Vagina (tissue), 2 donors: ENCODE data around the gene SLC5A1. TPM values are rescaled to one million over a fixed set of nuclear protein-coding genes. Genes with fewer than 3 reads are reported as not detected.
"Not testable (repeated sequence)": the region's sequence is repeated elsewhere in the genome, so short reads cannot be mapped to it uniquely, and the experiment has no call there.

ENCODE experiments used
- DNase-seq, 2 donors: peaks; one replicate each; pipeline ENCODE4 v3.0.0-alpha.2; 2017; ENCODE audit errors: extremely low spot score in 2 of 2
- H3K27ac ChIP-seq: fragments of 200-600 bp; sonication (generic); one replicate; pipeline ENCODE4 v1.5.1; 2019
- H3K27me3 ChIP-seq: fragments of 200-600 bp; sonication (generic); one replicate; pipeline ENCODE4 v1.5.1; 2019
- H3K36me3 ChIP-seq, 2 donors: fragments of 200-600 bp; sonication (generic); one replicate each; pipeline ENCODE4 v1.5.1; 2017 to 2019
- H3K4me1 ChIP-seq: fragments of 200-600 bp; sonication (generic); one replicate; pipeline ENCODE4 v1.5.1; 2019
- H3K4me3 ChIP-seq, 2 donors: fragments of 200-600 bp; sonication (generic); 1 replicate in 1 of 2; 2 replicates in 1 of 2; pipeline ENCODE4 v1.5.1; 2016 to 2019
- H3K9me3 ChIP-seq: fragments of 200-600 bp; sonication (generic); one replicate; pipeline ENCODE4 v1.5.1; 2019
- POLR2A ChIP-seq, 2 donors: fragments of 450-650 bp; IDR thresholded peaks; one replicate each; pipeline ENCODE4 v1.6.1; 2017; ENCODE audit warnings: antibody characterized with exemption in 2 of 2, mild to moderate bottlenecking in 2 of 2, moderate library complexity in 2 of 2
- POLR2AphosphoS5 ChIP-seq, 2 donors: sonication (generic); formaldehyde crosslinking; IDR thresholded peaks; one replicate each; pipeline ENCODE4 v1.9.0; 2017; ENCODE audit warnings: antibody characterized with exemption in 2 of 2, mild to moderate bottlenecking in 2 of 2, low read depth in 1 of 2; ENCODE audit not compliant: insufficient read depth in 1 of 2
- intact Hi-C: fragments of 100-400 bp; cut with DNase I; formaldehyde crosslinking; loops from one replicate; pipeline ENCODE4 v1.15.1; 2023
- total RNA-seq: library from RNA; depleted of rRNA; stranded (reverse); fragments of >200 nt; gene quantifications from one replicate; pipeline ENCODE4 v1.2.3, GENCODE V29; 2016
- TF ChIP-seq, protein P1 (sequence below), 3 experiments: fragments of 450-650 bp in 2 of 3; fragments of 200-600 bp in 1 of 3; sonication (generic) in 1 of 3; IDR thresholded peaks; one replicate each; pipeline ENCODE4 v1.5.1; 2017 to 2019; ENCODE audit warnings: antibody characterized with exemption in 3 of 3, mild to moderate bottlenecking in 2 of 3, moderate library complexity in 2 of 3

Gene SLC5A1
- total RNA-seq, 1 donor from 2014 or later: 5.6 TPM

DNA sequence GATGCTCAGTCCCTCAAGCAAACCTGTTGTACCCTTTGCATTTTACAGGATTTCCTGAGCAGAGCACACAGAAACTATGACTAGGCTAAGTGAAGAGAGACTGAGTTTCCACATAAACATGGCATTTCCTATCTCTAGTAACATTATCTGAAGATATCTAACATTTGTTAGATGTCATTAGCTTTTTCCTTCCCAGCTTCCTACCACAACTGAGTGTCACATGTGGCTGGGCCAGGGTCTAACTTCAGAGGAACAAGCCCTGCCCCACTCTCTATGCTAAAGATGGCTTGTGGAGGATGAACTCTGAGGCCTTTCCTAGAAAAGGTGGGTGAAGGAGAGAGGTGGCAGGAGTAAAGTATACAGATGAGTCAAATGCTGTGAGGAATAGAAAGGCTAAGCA lies 99.5 kb downstream of the SLC5A1 start:
- no peaks in the 10 kb centered on the region for H3K36me3 ChIP-seq
- no peaks in the 10 kb centered on the region for H3K9me3 ChIP-seq
- DNase-seq: no peak
- no peak overlapping the region for H3K4me3 ChIP-seq
- no peaks in the 10 kb centered on the region for H3K4me1 ChIP-seq
- intact Hi-C loops: no loop called here
- no peaks in the 10 kb centered on the region for H3K27me3 ChIP-seq
- H3K27ac ChIP-seq: no peak overlapping the region
- TF ChIP-seq POLR2A (IDR thresholded peaks at IDR 0.05) (no peak), POLR2AphosphoS5 (IDR thresholded peaks at IDR 0.05; ENCODE audit: insufficient read depth in 1 of 2, low read depth in 1 of 2) (no peak)
- TF ChIP-seq, protein P1, sequence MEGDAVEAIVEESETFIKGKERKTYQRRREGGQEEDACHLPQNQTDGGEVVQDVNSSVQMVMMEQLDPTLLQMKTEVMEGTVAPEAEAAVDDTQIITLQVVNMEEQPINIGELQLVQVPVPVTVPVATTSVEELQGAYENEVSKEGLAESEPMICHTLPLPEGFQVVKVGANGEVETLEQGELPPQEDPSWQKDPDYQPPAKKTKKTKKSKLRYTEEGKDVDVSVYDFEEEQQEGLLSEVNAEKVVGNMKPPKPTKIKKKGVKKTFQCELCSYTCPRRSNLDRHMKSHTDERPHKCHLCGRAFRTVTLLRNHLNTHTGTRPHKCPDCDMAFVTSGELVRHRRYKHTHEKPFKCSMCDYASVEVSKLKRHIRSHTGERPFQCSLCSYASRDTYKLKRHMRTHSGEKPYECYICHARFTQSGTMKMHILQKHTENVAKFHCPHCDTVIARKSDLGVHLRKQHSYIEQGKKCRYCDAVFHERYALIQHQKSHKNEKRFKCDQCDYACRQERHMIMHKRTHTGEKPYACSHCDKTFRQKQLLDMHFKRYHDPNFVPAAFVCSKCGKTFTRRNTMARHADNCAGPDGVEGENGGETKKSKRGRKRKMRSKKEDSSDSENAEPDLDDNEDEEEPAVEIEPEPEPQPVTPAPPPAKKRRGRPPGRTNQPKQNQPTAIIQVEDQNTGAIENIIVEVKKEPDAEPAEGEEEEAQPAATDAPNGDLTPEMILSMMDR (IDR thresholded peaks at IDR 0.05): no peak

DNA sequence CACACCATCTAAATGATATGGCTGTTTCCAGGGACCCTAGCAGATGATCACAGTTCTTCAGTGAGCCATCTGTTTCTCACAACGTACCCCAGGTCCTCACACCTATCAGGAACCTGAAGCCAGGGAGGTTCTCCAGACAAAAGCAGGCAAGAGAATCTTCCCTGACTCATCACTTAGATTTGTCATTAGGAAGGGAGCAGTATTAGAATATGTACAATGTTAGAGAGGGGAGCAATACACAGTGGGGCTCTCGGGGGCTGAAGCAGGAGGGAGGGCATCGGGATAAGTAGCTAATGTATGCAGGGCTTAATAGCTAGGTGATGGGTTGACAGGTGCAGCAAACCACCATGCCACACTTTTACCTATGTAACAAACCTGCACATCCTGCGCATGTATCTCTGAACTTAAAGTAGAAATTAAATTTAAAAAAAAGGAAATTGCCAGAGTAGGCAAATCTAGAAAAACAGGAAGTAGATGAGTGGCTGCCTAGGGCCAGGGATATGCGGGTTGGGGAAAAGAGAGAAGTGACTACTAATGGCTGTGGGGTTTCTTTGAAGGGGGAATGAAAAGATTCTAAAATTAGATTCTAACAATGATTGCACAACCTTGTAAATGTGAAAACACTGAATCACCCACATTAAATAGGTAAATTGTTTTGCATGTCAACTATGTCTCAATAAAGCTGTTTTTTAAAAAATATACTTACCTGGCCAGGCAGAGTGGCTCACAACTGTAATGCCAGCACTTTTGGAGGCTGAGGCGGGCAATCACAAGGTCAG lies 101.6 kb downstream of the SLC5A1 start:
- no peaks in the 10 kb centered on the region for H3K4me1 ChIP-seq
- intact Hi-C loops: no loop called here
- TF ChIP-seq POLR2A (IDR thresholded peaks at IDR 0.05) (no peak), POLR2AphosphoS5 (IDR thresholded peaks at IDR 0.05; ENCODE audit: insufficient read depth in 1 of 2, low read depth in 1 of 2) (no peak)
- H3K27ac ChIP-seq: no peak overlapping the region
- H3K4me3 ChIP-seq: no peak overlapping the region
- H3K36me3 ChIP-seq: no peaks in the 10 kb centered on the region
- no peaks in the 10 kb centered on the region for H3K27me3 ChIP-seq
- H3K9me3 ChIP-seq: no peaks in the 10 kb centered on the region
- DNase-seq: peak in 1 of 2 donors; percentile 77

DNA sequence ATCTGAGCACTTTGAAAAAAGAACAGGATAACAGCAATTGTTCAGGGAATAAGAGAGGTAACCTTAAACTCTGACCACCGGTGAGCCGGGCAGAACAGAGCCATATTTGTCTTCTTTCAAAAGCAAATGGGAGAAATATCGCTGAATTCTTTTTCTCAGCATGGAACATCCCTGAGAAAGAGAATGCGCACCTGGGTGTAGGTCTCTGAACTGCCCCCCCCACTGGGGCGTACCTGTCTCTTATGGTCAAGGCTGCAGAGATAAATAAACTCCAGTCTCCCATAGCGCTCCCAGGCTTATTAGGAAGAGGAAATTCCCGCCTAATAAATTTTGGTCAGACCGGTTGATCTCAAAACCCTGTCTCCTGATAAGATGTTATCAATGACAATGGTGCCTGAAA lies 104.1 kb downstream of the SLC5A1 start:
- H3K4me1 ChIP-seq, intact Hi-C loops, DNase-seq, H3K9me3 ChIP-seq, H3K27ac ChIP-seq, H3K4me3 ChIP-seq, H3K27me3 ChIP-seq, H3K36me3 ChIP-seq: not testable (repeated sequence)

DNA sequence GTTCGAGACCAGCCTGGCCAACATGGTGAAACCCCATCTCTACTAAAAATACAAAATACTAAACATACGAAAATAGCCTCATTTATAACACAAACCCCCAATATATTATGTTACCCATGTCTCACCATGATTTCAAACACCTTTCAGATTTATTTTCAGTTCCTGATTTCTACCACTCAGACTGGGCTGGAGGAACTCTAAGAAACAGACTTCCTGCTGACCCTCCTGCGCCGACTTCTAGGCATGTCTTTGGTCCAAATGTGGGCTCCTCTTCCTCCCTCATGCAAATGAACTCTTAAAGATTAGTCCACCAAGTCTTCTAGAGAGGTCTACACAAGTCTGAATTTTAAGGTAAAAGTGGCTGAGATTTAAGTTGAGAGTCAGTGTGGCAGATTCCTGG lies 105.3 kb downstream of the SLC5A1 start:
- H3K4me3 ChIP-seq, intact Hi-C loops, H3K27ac ChIP-seq, H3K4me1 ChIP-seq, H3K36me3 ChIP-seq, DNase-seq, H3K27me3 ChIP-seq, H3K9me3 ChIP-seq: not testable (repeated sequence)

DNA sequence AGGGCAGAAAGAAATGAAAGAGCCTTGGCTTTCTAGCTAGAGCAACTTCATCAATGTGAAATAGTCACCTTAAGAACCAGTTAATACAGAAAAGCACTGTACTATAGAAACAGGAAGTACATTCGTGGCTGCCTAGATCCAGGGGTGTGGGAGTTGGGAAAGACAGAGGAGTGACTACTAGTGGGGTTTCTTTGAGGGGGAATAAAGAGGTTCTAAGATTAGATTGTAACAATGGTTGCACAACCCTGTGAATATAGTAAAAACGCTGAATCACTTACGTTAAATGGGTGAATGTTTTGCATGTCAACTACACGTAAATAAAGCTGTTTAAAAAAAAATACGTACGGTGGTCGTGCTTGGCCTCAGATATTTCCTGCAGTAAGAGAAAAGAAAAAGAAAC lies 107.6 kb downstream of the SLC5A1 start:
- H3K27me3 ChIP-seq, H3K36me3 ChIP-seq, H3K9me3 ChIP-seq, H3K27ac ChIP-seq, H3K4me3 ChIP-seq, H3K4me1 ChIP-seq, intact Hi-C loops: not testable (repeated sequence)
- peak in 1 of 2 donors; percentile 20 for DNase-seq

DNA sequence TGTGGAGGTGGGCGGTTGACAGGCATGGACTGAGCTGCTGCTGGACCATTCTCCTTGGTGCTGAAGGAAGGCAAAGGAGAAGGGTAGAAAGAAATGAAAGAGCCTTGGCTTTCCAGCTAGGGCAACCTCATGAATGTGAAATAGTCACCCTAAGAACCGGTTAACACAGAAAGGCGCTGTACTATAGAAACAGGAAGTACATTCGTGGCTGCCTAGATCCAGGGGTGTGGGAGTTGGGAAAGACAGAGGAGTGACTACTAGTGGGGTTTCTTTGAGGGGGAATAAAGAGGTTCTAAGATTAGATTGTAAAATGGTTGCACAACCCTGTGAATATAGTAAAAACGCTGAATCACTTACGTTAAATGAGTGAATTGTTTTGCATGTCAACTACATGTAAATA lies 108.6 kb downstream of the SLC5A1 start:
- H3K27ac ChIP-seq, H3K9me3 ChIP-seq, H3K4me1 ChIP-seq, H3K36me3 ChIP-seq, intact Hi-C loops, H3K4me3 ChIP-seq, H3K27me3 ChIP-seq: not testable (repeated sequence)
- peak in 1 of 2 donors; percentile 16 for DNase-seq

DNA sequence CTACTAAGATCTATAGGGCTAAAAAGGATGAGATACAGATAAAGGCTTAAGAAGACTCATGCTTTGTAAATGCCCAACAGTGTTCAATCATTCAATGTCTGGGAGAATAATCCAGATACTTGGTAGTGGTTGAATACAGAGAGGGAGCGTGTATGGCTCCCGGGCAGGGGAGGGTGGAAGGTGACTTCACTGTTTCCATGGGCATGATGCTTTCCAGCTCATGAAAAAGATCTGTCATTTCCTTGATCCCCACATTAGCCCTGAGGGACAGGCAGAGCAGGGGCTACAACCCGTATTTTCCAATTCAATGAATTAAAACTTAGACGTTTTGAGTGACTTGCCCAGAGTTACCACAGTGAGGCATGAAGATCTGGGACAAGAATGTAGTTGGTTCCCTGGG lies 111.7 kb downstream of the SLC5A1 start:
- H3K4me3 ChIP-seq, H3K36me3 ChIP-seq, H3K9me3 ChIP-seq, H3K27me3 ChIP-seq, H3K27ac ChIP-seq, H3K4me1 ChIP-seq, intact Hi-C loops: not testable (repeated sequence)
- peak in 1 of 2 donors; percentile 18 for DNase-seq

DNA sequence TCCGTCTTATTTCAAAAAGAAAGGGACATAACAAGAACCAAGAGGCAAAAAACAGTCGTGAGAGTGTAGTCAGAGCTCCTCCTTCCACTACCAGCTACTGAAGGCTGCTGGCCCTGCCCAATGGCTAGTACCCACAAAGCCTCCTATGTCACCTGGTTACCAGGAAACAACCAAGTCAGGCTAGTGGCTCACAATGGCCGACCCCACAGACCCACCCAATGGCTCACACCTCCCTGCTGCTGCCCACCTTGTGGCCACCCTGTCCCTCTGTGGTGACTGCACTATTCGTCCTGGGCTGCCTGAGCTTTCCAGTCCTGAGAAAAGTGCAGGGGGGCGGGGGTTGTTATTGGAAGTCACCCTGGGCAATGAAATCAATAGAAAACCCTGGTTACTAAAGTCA lies 114.6 kb downstream of the SLC5A1 start:
- H3K4me3 ChIP-seq, H3K4me1 ChIP-seq, intact Hi-C loops: not testable (repeated sequence)

More for the DNA sequence above, 114.6 kb downstream of the SLC5A1 start:
- H3K9me3 ChIP-seq, DNase-seq, H3K27me3 ChIP-seq, H3K36me3 ChIP-seq, H3K27ac ChIP-seq: not testable (repeated sequence)
